Measurements from ENCODE around the gene PIEZO1.
A peak's percentile ranks its signal among the peaks of the same experiment; 100 is the strongest.

The PIEZO1 gene

GRCh38 chr16:88753602-88754001 is 31.4 kb downstream of the PIEZO1 start:
- Mint-ChIP-seq H3K4me1 (ENCODE audit: low read depth) (peaks cover 3% of the 10 kb centered on the region), H3K4me3 (no peak overlapping the region), H3K27me3 (ENCODE audit: low read depth) (no peaks in the 10 kb centered on the region), H3K9me3 (no peaks in the 10 kb centered on the region), H3K27ac (no peak overlapping the region), H3K36me3 (ENCODE audit: low read depth) (no peaks in the 10 kb centered on the region)

DNA sequence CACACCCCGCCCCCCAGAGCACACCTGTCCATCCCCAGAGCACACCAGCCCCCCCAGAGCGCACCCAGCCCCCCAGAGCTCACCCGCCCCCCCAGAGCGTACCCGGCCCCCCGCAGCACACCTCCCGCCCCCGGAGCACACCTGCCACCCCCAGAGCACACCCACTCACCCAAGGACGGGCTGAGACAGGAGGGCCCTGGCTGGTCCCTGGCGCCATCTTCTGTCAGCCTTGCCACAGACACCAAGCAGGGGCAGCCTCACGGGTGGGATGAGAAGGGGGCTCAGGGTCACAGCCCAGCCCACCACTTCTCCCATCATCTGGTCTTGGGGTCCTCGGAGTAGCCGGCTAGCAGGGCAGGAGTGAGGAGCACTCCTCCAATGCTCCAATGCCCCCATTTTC is 31.8 kb downstream of the PIEZO1 start:
- Mint-ChIP-seq H3K36me3 (ENCODE audit: low read depth) (no peaks in the 10 kb centered on the region), H3K4me3 (no peak overlapping the region), H3K27ac (no peak overlapping the region), H3K27me3 (ENCODE audit: low read depth) (no peaks in the 10 kb centered on the region), H3K4me1 (ENCODE audit: low read depth) (peaks cover 2% of the 10 kb centered on the region), H3K9me3 (no peaks in the 10 kb centered on the region)

DNA sequence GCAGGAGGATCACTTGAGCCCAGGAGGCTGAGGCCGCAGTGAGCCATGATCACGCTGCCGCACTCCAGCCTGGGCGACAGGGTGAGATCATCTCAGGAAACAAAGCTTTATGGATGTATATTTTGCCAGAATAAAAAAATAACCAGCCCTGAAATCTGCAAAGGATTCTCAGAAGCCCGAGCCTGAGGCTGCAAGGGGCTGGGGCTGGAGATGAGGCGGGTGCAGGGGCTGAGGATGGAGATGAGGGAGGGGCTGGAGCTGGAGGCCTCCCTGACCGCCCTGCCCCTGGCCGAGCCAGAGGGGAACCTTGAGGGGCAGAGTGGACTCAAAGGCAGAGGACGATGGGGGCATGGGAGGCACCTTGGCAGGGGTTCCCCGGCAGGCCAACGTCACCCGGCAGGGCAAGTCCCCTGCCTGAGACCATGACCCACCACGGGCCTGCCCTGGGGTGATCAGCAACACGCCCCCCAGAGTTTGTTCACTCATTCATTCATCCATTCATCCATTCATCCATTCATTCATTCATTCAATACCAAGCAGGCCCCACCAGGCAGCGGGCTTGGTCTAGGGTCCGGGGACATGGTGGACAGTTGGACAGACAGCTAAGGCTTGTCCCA is 32.5 kb downstream of the PIEZO1 start:
- H3K27me3 Mint-ChIP-seq (ENCODE audit: low read depth), result no peaks in the 10 kb centered on the region
- no peak overlapping the region for H3K27ac Mint-ChIP-seq
- H3K9me3 Mint-ChIP-seq, result no peaks in the 10 kb centered on the region
- peaks cover 1% of the 10 kb centered on the region for H3K36me3 Mint-ChIP-seq (ENCODE audit: low read depth)
- no peak overlapping the region for H3K4me3 Mint-ChIP-seq
- H3K4me1 Mint-ChIP-seq (ENCODE audit: low read depth), result peaks cover 4% of the 10 kb centered on the region

GRCh38 chr16:88750854-88751253 is 34.2 kb downstream of the PIEZO1 start:
- Mint-ChIP-seq H3K27me3 (ENCODE audit: low read depth) (no peaks in the 10 kb centered on the region), H3K9me3 (no peaks in the 10 kb centered on the region), H3K36me3 (ENCODE audit: low read depth) (peaks cover 1% of the 10 kb centered on the region), H3K27ac (no peak overlapping the region), H3K4me1 (ENCODE audit: low read depth) (peaks cover 9% of the 10 kb centered on the region), H3K4me3 (no peak overlapping the region)

DNA sequence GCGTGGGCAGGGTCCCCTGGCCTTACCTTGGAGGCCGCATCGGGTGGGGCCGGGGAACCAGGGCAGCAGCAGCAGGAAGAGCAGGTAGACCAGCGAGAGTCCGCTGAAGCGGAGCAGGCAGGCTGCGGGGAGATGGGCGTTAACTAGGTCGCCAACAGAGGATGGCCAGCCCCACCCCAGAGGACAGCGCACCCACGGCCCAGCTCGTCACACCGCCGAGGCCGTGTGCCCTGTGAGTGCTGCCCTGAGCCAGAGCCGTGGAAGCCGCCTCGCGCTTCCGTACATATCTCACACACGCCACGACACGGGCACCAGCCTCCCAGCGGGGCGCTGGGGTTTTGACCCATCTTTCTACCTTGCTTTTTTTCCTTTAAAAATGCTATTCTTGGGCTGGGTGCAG is 35.7 kb downstream of the PIEZO1 start:
- Mint-ChIP-seq H3K36me3 (ENCODE audit: low read depth) (peaks cover 1% of the 10 kb centered on the region), H3K27me3 (ENCODE audit: low read depth) (no peaks in the 10 kb centered on the region), H3K4me1 (ENCODE audit: low read depth) (peaks cover 12% of the 10 kb centered on the region), H3K27ac (no peak overlapping the region), H3K4me3 (no peak overlapping the region), H3K9me3 (no peaks in the 10 kb centered on the region)

GRCh38 chr16:88748364-88748763 is 36.7 kb downstream of the PIEZO1 start:
- no peak overlapping the region for H3K27ac Mint-ChIP-seq
- H3K9me3 Mint-ChIP-seq, result no peaks in the 10 kb centered on the region
- H3K27me3 Mint-ChIP-seq (ENCODE audit: low read depth), result no peaks in the 10 kb centered on the region
- peaks cover 15% of the 10 kb centered on the region for H3K4me1 Mint-ChIP-seq (ENCODE audit: low read depth)
- no peak overlapping the region for H3K4me3 Mint-ChIP-seq
- peaks cover 1% of the 10 kb centered on the region for H3K36me3 Mint-ChIP-seq (ENCODE audit: low read depth)

GRCh38 chr16:88747588-88748301 is 37.3 kb downstream of the PIEZO1 start:
- Mint-ChIP-seq H3K36me3 (ENCODE audit: low read depth) (peaks cover 1% of the 10 kb centered on the region), H3K4me1 (ENCODE audit: low read depth) (peaks cover 15% of the 10 kb centered on the region), H3K27ac (peak overlapping the region; percentile 49), H3K27me3 (ENCODE audit: low read depth) (no peaks in the 10 kb centered on the region), H3K9me3 (no peaks in the 10 kb centered on the region), H3K4me3 (no peak overlapping the region)

DNA sequence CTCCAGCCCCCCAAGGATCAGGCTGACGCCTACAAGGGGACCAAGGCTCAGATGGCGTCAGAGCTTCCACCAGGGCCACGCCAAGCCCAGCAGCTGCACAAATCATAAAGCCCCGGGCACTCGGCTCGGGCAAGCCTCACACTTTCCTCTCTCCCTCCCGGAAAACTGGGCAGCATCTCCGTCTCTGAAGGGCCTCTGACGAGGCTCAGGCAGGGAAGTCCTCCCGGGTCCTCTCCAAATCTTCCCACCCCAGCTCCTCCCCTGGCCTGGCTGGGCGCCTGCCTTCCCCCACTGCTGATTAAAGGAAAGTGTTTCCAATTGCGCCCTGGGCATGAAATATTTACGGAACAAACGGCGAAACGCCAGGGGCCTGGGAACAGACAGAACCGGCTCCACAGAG is 38.5 kb downstream of the PIEZO1 start:
- Mint-ChIP-seq H3K27me3 (ENCODE audit: low read depth) (no peaks in the 10 kb centered on the region), H3K27ac (no peak overlapping the region), H3K9me3 (no peaks in the 10 kb centered on the region), H3K4me3 (peak overlapping the region; percentile 31), H3K4me1 (ENCODE audit: low read depth) (peaks cover 15% of the 10 kb centered on the region), H3K36me3 (ENCODE audit: low read depth) (peaks cover 1% of the 10 kb centered on the region)

- Mint-ChIP-seq H3K27me3 (ENCODE audit: low read depth) (no peaks in the 10 kb centered on the region), H3K4me3 (no peak overlapping the region), H3K9me3 (no peaks in the 10 kb centered on the region), H3K4me1 (ENCODE audit: low read depth) (peaks cover 15% of the 10 kb centered on the region), H3K27ac (peak overlapping the region; percentile 41), H3K36me3 (ENCODE audit: low read depth) (peaks cover 1% of the 10 kb centered on the region)
Observed at GRCh38 chr16:88744577-88745521, 40.2 kb downstream of the PIEZO1 start.

GRCh38 chr16:88743693-88744576 is 41.1 kb downstream of the PIEZO1 start:
- Mint-ChIP-seq H3K9me3 (no peaks in the 10 kb centered on the region), H3K4me1 (ENCODE audit: low read depth) (peaks cover 15% of the 10 kb centered on the region), H3K27ac (no peak overlapping the region), H3K36me3 (ENCODE audit: low read depth) (peaks cover 1% of the 10 kb centered on the region), H3K27me3 (ENCODE audit: low read depth) (no peaks in the 10 kb centered on the region), H3K4me3 (no peak overlapping the region)

- H3K36me3 Mint-ChIP-seq (ENCODE audit: low read depth), result peaks cover 1% of the 10 kb centered on the region
- no peaks in the 10 kb centered on the region for H3K27me3 Mint-ChIP-seq (ENCODE audit: low read depth)
- no peak overlapping the region for H3K27ac Mint-ChIP-seq
- peaks cover 15% of the 10 kb centered on the region for H3K4me1 Mint-ChIP-seq (ENCODE audit: low read depth)
- no peaks in the 10 kb centered on the region for H3K9me3 Mint-ChIP-seq
- no peak overlapping the region for H3K4me3 Mint-ChIP-seq
Observed at GRCh38 chr16:88742896-88743605, 42.0 kb downstream of the PIEZO1 start.

DNA sequence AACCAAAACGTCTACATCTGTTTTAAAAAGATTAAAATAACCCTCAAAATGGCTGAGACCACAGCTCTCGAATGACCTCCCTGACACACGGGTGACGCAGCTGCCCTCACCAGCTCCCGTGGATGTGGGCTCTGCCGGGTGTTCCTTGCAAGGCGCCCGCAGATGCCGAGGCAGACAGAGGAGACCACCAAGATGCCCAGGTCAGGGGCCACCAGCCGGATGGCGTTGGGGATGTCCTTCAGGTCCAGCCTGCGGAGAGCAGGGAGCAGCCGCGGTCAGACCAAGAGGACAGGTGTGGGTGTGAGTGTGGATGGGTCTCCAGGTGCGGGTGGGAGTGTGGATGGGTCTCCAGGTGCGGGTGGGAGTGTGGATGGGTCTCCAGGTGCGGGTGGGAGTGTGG is 43.7 kb downstream of the PIEZO1 start:
- Mint-ChIP-seq H3K4me3 (no peak overlapping the region), H3K4me1 (ENCODE audit: low read depth) (peaks cover 11% of the 10 kb centered on the region), H3K9me3 (no peaks in the 10 kb centered on the region), H3K27ac (no peak overlapping the region), H3K27me3 (ENCODE audit: low read depth) (no peaks in the 10 kb centered on the region), H3K36me3 (ENCODE audit: low read depth) (no peaks in the 10 kb centered on the region)

DNA sequence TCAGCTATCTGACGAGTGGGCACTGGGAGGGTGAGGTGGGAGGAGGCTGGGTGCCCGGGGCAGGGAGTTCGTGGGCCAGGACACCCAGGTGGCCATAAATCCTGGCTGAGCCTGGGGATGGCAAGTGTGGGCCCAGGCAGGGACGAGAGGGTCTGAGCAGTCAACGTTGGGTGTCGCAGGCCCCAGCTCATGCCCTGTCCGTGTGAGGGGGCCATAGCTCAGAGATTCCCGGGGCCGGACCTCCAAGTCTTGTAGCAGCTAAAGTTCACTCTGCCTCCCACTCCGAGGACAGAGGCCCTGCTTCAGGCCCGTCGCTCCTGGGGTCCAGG is 44.3 kb downstream of the PIEZO1 start:
- Mint-ChIP-seq H3K36me3 (ENCODE audit: low read depth) (no peaks in the 10 kb centered on the region), H3K9me3 (no peaks in the 10 kb centered on the region), H3K4me1 (ENCODE audit: low read depth) (peaks cover 7% of the 10 kb centered on the region), H3K27ac (no peak overlapping the region), H3K4me3 (no peak overlapping the region), H3K27me3 (ENCODE audit: low read depth) (no peaks in the 10 kb centered on the region)

Measured in T-helper 1 cell treated with Interleukin-12 subunit alpha and Interleukin-12 subunit beta and Interleukin-4 antibody, amounts not matched to agents 30 μg/mL and 1 μg/mL, for 36 hours (primary cell).